ENCODE data around the gene TRPT1. TPM values are rescaled to one million over a fixed set of nuclear protein-coding genes. Genes with fewer than 3 reads are reported as not detected.

The TRPT1 gene
- total RNA-seq, 1 experiment from 2014 or later = 58.8 TPM

- TF ChIP-seq AFF4 (CRISPR knock-in tag; IDR thresholded peaks at IDR 0.05; ENCODE audit: borderline replicate concordance) (peak; percentile 19; the same call in 1 of the 2 replicates), CREM (CRISPR knock-in tag; IDR thresholded peaks at IDR 0.05) (peak; percentile 59; the same call in 1 of the 2 replicates), ZNF121 (CRISPR knock-in tag; IDR thresholded peaks at IDR 0.05) (peak; percentile 56; the same call in 1 of the 2 replicates), JAZF1 (CRISPR knock-in tag; IDR thresholded peaks at IDR 0.05) (no peak), ZBTB43 (CRISPR knock-in tag; IDR thresholded peaks at IDR 0.05) (peak; percentile 99), HMGXB4 (CRISPR knock-in tag; IDR thresholded peaks at IDR 0.05) (peak; percentile 65; the same call in 1 of the 2 replicates), ETV6 (CRISPR knock-in tag; IDR thresholded peaks at IDR 0.05) (peak; percentile 82), NR2C2 (CRISPR knock-in tag; IDR thresholded peaks at IDR 0.05) (peak; percentile 98), PRRX2 (CRISPR knock-in tag; IDR thresholded peaks at IDR 0.05) (peak; percentile 76), ZNF138 (CRISPR knock-in tag; conservative IDR thresholded peaks at IDR 0.05) (peak; percentile 83; the same call in 1 of the 2 replicates), E2F4 (CRISPR knock-in tag; IDR thresholded peaks at IDR 0.05; ENCODE audit: borderline replicate concordance, low read depth) (0 out of 2 replicates have a peak, but pooled peaks have one; percentile 1), SP1 (CRISPR knock-in tag; conservative IDR thresholded peaks at IDR 0.05) (peak; percentile 99), ZNF219 (CRISPR knock-in tag; IDR thresholded peaks at IDR 0.05; ENCODE audit: borderline replicate concordance) (no peak), ZNF317 (CRISPR knock-in tag; IDR thresholded peaks at IDR 0.05; ENCODE audit: borderline replicate concordance, low read depth) (peak; percentile 55; the same call in 1 of the 2 replicates), MYBL2 (CRISPR knock-in tag; IDR thresholded peaks at IDR 0.05) (peak; percentile 48; the same call in 1 of the 2 replicates)
Measured at GRCh38 chr11:64269540-64270220, 43.7 kb upstream of the TRPT1 start (continued).

- H3K4me3 Mint-ChIP-seq = peak overlapping the region; percentile 99
- DNase-seq (ENCODE audit: low spot score) = peak; percentile 49
- peak overlapping the region; percentile 99 for H3K27ac Mint-ChIP-seq
- no peaks in the 10 kb centered on the region for H3K9me3 Mint-ChIP-seq
- peak; percentile 3 for ATAC-seq
- peaks cover 13% of the 10 kb centered on the region for H3K36me3 Mint-ChIP-seq
- ChIA-PET POLR2A (interaction anchor here (0.6 to 3.9 kb wide), 10 partner anchors 13 to 84 kb away, joined by 3 to 25 read pairs (median 5); partner anchors contain the start of genes BAD, FKBP2, GPR137 and PLCB3), CTCF (interaction anchor here (0.6 to 6.2 kb wide), 12 partner anchors 15 to 86 kb away, joined by 3 to 75 read pairs (median 10); partner anchors contain the start of genes BAD, CATSPERZ, ESRRA and FKBP2)
- peaks cover 19% of the 10 kb centered on the region for H3K4me1 Mint-ChIP-seq
- H3K27me3 Mint-ChIP-seq (ENCODE audit: low read depth) = no peaks in the 10 kb centered on the region
- TF ChIP-seq NFE2L1 (CRISPR knock-in tag; IDR thresholded peaks at IDR 0.05) (no peak), USF1 (CRISPR knock-in tag; IDR thresholded peaks at IDR 0.05) (0 out of 2 replicates have a peak, but pooled peaks have one; percentile 31), ZSCAN18 (CRISPR knock-in tag; IDR thresholded peaks at IDR 0.05) (no peak), KAT7 (CRISPR knock-in tag; IDR thresholded peaks at IDR 0.05; ENCODE audit: borderline replicate concordance) (no peak), ZNF138 (CRISPR knock-in tag; conservative IDR thresholded peaks at IDR 0.05) (no peak), HMGXB4 (CRISPR knock-in tag; IDR thresholded peaks at IDR 0.05) (no peak)
Measured at GRCh38 chr11:64268893-64269539, 43.0 kb upstream of the TRPT1 start.
